ENCODE data around the gene APBB2. TPM values are rescaled to one million over a fixed set of nuclear protein-coding genes. Genes with fewer than 3 reads are reported as not detected.

APBB2 gene
- polyA plus RNA-seq, 3 donors = 0.15 to 0.33 TPM; not detected in 1

DNA sequence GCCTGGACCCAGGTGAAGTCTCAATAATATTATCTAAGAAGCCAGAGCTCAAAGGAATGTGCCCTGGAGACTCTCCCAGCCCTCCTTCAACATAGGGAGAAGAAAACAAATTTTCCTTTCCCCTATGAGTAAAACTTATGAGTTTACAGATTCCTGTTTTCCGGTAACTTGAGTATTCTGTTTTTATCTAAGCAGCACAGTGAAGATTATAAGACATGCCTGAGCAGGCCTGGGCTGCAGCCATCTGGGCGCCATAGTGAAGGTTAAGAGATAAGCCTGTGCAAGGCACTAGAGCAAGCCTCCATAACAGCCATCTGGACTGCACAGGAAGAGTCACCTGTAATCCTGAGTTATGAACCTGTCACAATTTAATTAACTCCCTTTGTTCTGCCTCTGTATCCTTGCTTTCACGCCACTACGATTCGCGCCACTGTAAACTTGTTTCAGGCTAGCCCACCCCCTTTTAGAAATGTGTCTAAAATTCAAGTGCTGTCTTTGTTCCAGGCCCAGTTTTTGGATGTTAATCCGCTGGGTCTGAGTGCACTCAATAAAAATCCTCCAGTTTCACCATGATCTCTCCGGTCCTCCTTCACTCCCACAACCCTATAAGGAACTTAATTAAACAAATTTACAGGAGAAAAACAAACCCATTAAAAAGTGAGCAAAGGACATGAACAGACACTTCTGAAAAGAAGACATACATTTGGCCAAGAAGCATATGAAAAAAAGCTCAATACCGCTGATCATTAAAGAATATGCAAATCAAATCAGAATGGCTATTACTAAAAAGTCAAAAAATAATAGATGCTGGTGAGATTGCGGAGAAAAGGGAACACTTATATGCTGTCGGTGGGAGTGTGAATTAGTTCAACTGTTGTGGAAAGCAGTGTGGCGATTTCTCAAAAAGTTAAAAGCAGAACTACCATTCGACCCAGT lies 189.5 kb downstream of the APBB2 start:
- Mint-ChIP-seq H3K27ac (peak overlapping the region in 1 of 7 donors; percentile 8), H3K4me1 (peaks cover 5% of the 10 kb centered on the region), H3K36me3 (peaks cover 0 to 5% of the 10 kb centered on the region in 2 donors), H3K9me3 (peaks cover 43 to 73% (median 49%) of the 10 kb centered on the region in 7 donors), H3K27me3 (ENCODE audit: low read depth in 3 of 3) (peaks cover 0 to 3% (median 0%) of the 10 kb centered on the region in 3 donors), H3K4me3 (no peak overlapping the region)
- no peak for DNase-seq
- WGBS (ENCODE audit: insufficient coverage) = 100% methylated on average over 5 of the region's 13 CpGs
- no peaks in the 10 kb centered on the region for H3K27me3 ChIP-seq (ENCODE audit: control insufficient read depth in 2 of 2, insufficient read depth in 2 of 2, low read length in 2 of 2)
- no peaks in the 10 kb centered on the region for H3K36me3 ChIP-seq (replicated peaks in 1 of 2; ENCODE audit: control insufficient read depth in 1 of 2, insufficient read depth in 2 of 2, low read length in 2 of 2)
- no peak overlapping the region for H3K4me3 ChIP-seq (replicated peaks in 1 of 3; ENCODE audit: low read depth in 2 of 3, low read length in 3 of 3)
- no peak overlapping the region for H3K4me2 ChIP-seq (replicated peaks; ENCODE audit: extremely low read depth, low read length, poor library complexity, severe bottlenecking)
- no peaks in the 10 kb centered on the region for H3K79me2 ChIP-seq (ENCODE audit: insufficient read depth, low read length)
- no peak overlapping the region for H3K27ac ChIP-seq (ENCODE audit: low read depth in 1 of 2, low read length in 2 of 2)
- no peak overlapping the region for H3K9ac ChIP-seq (ENCODE audit: insufficient read depth, low read length, poor library complexity, severe bottlenecking)
- H4K20me1 ChIP-seq (ENCODE audit: insufficient read depth, low read length) = no peaks in the 10 kb centered on the region
- TF ChIP-seq, protein P1, sequence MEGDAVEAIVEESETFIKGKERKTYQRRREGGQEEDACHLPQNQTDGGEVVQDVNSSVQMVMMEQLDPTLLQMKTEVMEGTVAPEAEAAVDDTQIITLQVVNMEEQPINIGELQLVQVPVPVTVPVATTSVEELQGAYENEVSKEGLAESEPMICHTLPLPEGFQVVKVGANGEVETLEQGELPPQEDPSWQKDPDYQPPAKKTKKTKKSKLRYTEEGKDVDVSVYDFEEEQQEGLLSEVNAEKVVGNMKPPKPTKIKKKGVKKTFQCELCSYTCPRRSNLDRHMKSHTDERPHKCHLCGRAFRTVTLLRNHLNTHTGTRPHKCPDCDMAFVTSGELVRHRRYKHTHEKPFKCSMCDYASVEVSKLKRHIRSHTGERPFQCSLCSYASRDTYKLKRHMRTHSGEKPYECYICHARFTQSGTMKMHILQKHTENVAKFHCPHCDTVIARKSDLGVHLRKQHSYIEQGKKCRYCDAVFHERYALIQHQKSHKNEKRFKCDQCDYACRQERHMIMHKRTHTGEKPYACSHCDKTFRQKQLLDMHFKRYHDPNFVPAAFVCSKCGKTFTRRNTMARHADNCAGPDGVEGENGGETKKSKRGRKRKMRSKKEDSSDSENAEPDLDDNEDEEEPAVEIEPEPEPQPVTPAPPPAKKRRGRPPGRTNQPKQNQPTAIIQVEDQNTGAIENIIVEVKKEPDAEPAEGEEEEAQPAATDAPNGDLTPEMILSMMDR (IDR thresholded peaks at IDR 0.05) = no peak
- H3K9me3 ChIP-seq (replicated peaks in 1 of 2; ENCODE audit: control insufficient read depth in 1 of 2, insufficient read depth in 1 of 2, low read length in 2 of 2) = peaks cover 45 to 46% of the 10 kb centered on the region in 2 donors
- no peak overlapping the region for H2AFZ ChIP-seq (ENCODE audit: insufficient read depth, low read depth, low read length, poor library complexity, severe bottlenecking)
- intact Hi-C loops (cut with micrococcal nuclease) = no loop called here
- no peaks in the 10 kb centered on the region for H3K4me1 ChIP-seq (ENCODE audit: control insufficient read depth in 1 of 2, insufficient read depth in 2 of 2, low read length in 2 of 2)

DNA sequence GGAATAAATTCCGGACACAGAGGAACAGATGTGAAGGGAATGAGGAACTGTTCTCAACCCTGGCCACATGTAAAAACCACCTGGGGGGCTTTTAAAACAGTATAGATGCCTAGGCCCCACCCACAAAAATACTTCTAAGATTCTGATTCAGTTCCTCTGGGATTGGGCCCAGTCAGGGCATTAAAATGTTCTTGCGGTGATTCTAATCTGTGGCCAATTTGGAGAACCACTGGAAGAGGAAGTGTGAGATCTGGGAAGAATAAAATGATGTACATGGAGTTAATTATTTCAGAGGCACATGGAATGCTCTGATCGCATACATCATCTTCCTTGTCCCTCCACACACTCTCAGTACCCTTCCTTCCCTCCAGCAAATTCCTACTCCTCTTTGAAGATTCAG lies 192.2 kb downstream of the APBB2 start:
- H3K27me3 ChIP-seq (ENCODE audit: control insufficient read depth in 2 of 2, insufficient read depth in 2 of 2, low read length in 2 of 2) = no peaks in the 10 kb centered on the region
- H3K4me1 ChIP-seq (ENCODE audit: control insufficient read depth in 1 of 2, insufficient read depth in 2 of 2, low read length in 2 of 2) = no peaks in the 10 kb centered on the region
- TF ChIP-seq, protein P1 (IDR thresholded peaks at IDR 0.05) = no peak
- Mint-ChIP-seq H3K36me3 (peaks cover 0 to 5% of the 10 kb centered on the region in 2 donors), H3K9me3 (peaks cover 27 to 52% (median 36%) of the 10 kb centered on the region in 7 donors), H3K4me3 (no peak overlapping the region), H3K27ac (peak overlapping the region in 1 of 7 donors; percentile 8), H3K4me1 (peaks cover 5% of the 10 kb centered on the region), H3K27me3 (ENCODE audit: low read depth in 3 of 3) (peaks cover 0 to 3% (median 0%) of the 10 kb centered on the region in 3 donors)
- H3K9me3 ChIP-seq (replicated peaks in 1 of 2; ENCODE audit: control insufficient read depth in 1 of 2, insufficient read depth in 1 of 2, low read length in 2 of 2) = peaks cover 33 to 35% of the 10 kb centered on the region in 2 donors
- H3K79me2 ChIP-seq (ENCODE audit: insufficient read depth, low read length) = no peaks in the 10 kb centered on the region
- DNase-seq = no peak
- H3K9ac ChIP-seq (ENCODE audit: insufficient read depth, low read length, poor library complexity, severe bottlenecking) = no peak overlapping the region
- no peaks in the 10 kb centered on the region for H4K20me1 ChIP-seq (ENCODE audit: insufficient read depth, low read length)
- no peak overlapping the region for H3K4me3 ChIP-seq (replicated peaks in 1 of 3; ENCODE audit: low read depth in 2 of 3, low read length in 3 of 3)
- intact Hi-C loops (cut with micrococcal nuclease) = no loop called here
- H3K4me2 ChIP-seq (replicated peaks; ENCODE audit: extremely low read depth, low read length, poor library complexity, severe bottlenecking) = no peak overlapping the region
- no peak overlapping the region for H3K27ac ChIP-seq (ENCODE audit: low read depth in 1 of 2, low read length in 2 of 2)
- no CpG with 5 or more reads among the region's 3 CpGs for WGBS (ENCODE audit: insufficient coverage)
- no peaks in the 10 kb centered on the region for H3K36me3 ChIP-seq (replicated peaks in 1 of 2; ENCODE audit: control insufficient read depth in 1 of 2, insufficient read depth in 2 of 2, low read length in 2 of 2)
- H2AFZ ChIP-seq (ENCODE audit: insufficient read depth, low read depth, low read length, poor library complexity, severe bottlenecking) = no peak overlapping the region
